ENCODE results near the gene SELENON.

The SELENON gene

DNA sequence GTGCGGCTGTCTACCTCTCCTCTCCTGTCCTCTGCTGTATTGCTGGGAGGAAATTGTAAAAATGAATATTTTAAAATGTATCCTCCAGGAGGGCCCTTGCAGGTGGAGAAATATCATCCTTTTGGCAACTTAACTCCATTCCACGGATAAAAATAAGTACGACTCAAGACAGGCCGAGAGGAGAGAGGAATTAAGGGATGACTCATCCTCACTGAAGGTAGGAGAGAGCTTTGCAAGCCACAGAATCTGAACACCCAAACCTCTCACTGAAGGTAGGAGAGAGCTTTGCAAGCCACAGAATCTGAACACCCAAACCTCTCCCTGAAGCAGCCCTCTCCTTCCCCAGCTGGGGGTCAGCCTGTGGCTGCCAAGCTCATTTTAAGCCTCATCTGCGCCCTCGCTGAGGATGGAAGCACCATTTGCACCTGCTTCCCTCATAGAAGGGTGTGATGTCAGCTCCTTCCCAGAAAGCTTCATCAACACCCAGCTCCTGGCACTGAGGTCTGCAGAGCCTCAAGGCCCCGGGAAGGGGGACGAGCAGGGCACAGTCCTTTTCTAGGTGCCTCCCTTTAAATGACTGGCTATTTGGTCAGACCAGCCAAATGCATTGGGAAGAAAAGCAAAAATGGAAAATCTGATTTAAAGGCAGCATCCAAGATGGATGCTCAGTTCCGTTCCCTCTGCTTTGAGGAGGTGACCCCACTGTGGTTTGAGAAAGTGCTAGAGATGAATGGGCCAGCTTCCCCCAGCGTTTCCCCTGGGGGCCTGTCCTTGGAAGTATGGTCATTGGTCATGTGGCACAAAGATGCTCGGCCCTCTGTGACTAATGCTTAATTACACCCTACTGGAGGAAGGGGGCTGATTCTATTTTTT is 12.9 kb upstream of the SELENON start:
- TF ChIP-seq POLR2AphosphoS5 (IDR thresholded peaks at IDR 0.05; ENCODE audit: low read depth) (no peak), GABPA (IDR thresholded peaks at IDR 0.05; ENCODE audit: low read depth) (no peak), SPI1 (IDR thresholded peaks at IDR 0.05; ENCODE audit: borderline replicate concordance, low read depth) (no peak)
- TF ChIP-seq, protein P1, sequence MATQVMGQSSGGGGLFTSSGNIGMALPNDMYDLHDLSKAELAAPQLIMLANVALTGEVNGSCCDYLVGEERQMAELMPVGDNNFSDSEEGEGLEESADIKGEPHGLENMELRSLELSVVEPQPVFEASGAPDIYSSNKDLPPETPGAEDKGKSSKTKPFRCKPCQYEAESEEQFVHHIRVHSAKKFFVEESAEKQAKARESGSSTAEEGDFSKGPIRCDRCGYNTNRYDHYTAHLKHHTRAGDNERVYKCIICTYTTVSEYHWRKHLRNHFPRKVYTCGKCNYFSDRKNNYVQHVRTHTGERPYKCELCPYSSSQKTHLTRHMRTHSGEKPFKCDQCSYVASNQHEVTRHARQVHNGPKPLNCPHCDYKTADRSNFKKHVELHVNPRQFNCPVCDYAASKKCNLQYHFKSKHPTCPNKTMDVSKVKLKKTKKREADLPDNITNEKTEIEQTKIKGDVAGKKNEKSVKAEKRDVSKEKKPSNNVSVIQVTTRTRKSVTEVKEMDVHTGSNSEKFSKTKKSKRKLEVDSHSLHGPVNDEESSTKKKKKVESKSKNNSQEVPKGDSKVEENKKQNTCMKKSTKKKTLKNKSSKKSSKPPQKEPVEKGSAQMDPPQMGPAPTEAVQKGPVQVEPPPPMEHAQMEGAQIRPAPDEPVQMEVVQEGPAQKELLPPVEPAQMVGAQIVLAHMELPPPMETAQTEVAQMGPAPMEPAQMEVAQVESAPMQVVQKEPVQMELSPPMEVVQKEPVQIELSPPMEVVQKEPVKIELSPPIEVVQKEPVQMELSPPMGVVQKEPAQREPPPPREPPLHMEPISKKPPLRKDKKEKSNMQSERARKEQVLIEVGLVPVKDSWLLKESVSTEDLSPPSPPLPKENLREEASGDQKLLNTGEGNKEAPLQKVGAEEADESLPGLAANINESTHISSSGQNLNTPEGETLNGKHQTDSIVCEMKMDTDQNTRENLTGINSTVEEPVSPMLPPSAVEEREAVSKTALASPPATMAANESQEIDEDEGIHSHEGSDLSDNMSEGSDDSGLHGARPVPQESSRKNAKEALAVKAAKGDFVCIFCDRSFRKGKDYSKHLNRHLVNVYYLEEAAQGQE (IDR thresholded peaks at IDR 0.05; ENCODE audit: insufficient replicate concordance, low read depth), result no peak
- TF ChIP-seq, protein P2, sequence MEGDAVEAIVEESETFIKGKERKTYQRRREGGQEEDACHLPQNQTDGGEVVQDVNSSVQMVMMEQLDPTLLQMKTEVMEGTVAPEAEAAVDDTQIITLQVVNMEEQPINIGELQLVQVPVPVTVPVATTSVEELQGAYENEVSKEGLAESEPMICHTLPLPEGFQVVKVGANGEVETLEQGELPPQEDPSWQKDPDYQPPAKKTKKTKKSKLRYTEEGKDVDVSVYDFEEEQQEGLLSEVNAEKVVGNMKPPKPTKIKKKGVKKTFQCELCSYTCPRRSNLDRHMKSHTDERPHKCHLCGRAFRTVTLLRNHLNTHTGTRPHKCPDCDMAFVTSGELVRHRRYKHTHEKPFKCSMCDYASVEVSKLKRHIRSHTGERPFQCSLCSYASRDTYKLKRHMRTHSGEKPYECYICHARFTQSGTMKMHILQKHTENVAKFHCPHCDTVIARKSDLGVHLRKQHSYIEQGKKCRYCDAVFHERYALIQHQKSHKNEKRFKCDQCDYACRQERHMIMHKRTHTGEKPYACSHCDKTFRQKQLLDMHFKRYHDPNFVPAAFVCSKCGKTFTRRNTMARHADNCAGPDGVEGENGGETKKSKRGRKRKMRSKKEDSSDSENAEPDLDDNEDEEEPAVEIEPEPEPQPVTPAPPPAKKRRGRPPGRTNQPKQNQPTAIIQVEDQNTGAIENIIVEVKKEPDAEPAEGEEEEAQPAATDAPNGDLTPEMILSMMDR (IDR thresholded peaks at IDR 0.05; ENCODE audit: insufficient read depth, low read length), result no peak
- no peak for DNase-seq (ENCODE audit: low read depth in 1 of 2, low spot score in 1 of 2)

DNA sequence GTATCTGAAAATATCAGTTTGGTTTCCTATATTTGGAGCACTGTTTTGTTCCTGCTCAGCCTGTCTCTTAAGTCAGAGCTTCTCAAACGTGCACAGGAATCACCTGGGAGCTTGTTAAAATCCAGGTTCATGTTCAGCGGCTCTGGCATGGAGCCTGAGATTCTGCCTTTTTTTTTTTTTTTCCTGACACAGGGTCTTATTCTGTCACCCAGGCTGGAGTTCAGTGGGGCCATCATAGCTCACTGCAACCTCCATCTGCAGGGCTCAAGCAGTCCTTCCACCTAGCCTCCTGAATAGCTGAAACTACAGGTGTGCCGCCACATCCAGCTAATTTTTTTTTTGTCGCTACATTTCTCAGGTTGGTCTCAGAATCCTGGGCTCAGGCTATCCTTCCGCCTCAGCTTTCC is 12.2 kb upstream of the SELENON start:
- TF ChIP-seq, protein P1 (IDR thresholded peaks at IDR 0.05; ENCODE audit: insufficient replicate concordance, low read depth), result no peak
- TF ChIP-seq GABPA (IDR thresholded peaks at IDR 0.05; ENCODE audit: low read depth) (no peak), SPI1 (IDR thresholded peaks at IDR 0.05; ENCODE audit: borderline replicate concordance, low read depth) (no peak), POLR2AphosphoS5 (IDR thresholded peaks at IDR 0.05; ENCODE audit: low read depth) (no peak)
- TF ChIP-seq, protein P2 (IDR thresholded peaks at IDR 0.05; ENCODE audit: insufficient read depth, low read length), result no peak
- Histone ChIP-seq H3K27me3 (ENCODE audit: insufficient read depth, poor library complexity, severe bottlenecking) (no peaks in the 10 kb centered on the region), H3K4me3 (replicated peaks; ENCODE audit: insufficient read depth, low read length) (no peak overlapping the region), H3K27ac (replicated peaks) (no peak overlapping the region)
- DNase-seq (ENCODE audit: low read depth in 1 of 2, low spot score in 1 of 2), result no peak

More for the DNA sequence above, 12.9 kb upstream of the SELENON start:
- H3K27me3 ChIP-seq (ENCODE audit: insufficient read depth, poor library complexity, severe bottlenecking), result no peaks in the 10 kb centered on the region
- no peak overlapping the region for H3K27ac ChIP-seq (replicated peaks)
- H3K4me3 ChIP-seq (replicated peaks; ENCODE audit: insufficient read depth, low read length), result no peak overlapping the region

DNA sequence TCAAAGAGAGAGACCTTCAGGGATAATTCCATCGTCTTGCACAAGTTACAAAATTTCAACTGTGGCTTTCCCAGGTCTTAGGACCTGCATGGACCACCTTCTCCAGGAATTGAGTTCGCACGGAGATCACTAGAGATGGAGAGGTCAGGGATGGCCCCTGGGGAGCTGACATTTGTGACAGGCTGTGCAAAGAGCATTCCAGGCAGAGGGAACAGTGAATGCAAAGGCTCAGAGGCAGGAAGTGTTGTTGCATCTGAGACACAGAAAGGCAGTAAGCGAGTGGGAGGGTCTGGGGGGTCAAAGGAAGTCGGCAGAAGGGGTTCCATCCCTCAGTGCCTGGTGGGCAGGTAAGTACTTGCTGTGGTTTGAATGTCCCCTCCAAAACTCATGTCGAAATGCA is 9.5 kb upstream of the SELENON start:
- Histone ChIP-seq H3K27me3 (ENCODE audit: insufficient read depth, poor library complexity, severe bottlenecking) (no peaks in the 10 kb centered on the region), H3K4me3 (replicated peaks; ENCODE audit: insufficient read depth, low read length) (no peak overlapping the region), H3K27ac (replicated peaks) (no peak overlapping the region)
- TF ChIP-seq, protein P2 (IDR thresholded peaks at IDR 0.05; ENCODE audit: insufficient read depth, low read length), result no peak
- TF ChIP-seq SPI1 (IDR thresholded peaks at IDR 0.05; ENCODE audit: borderline replicate concordance, low read depth), result no peak
- TF ChIP-seq POLR2AphosphoS5 (IDR thresholded peaks at IDR 0.05; ENCODE audit: low read depth), result no peak
- no peak for TF ChIP-seq GABPA (IDR thresholded peaks at IDR 0.05; ENCODE audit: low read depth)
- TF ChIP-seq, protein P1 (IDR thresholded peaks at IDR 0.05; ENCODE audit: insufficient replicate concordance, low read depth), result no peak
- no peak for DNase-seq (ENCODE audit: low read depth in 1 of 2, low spot score in 1 of 2)
